Measurements from ENCODE around the gene UBE2M. TPM values are rescaled to one million over a fixed set of nuclear protein-coding genes. Genes with fewer than 3 reads are reported as not detected.

Gene UBE2M
- total RNA-seq, 4 donors from 2014 or later: 18.4 to 38.2 (median 29.4) TPM

- Histone ChIP-seq H3K36me3 (peaks cover 8 to 75% (median 42%) of the 10 kb centered on the region in 3 donors), H3K4me3 (no peak overlapping the region), H3K9me3 (no peaks in the 10 kb centered on the region), H3K4me1 (peaks cover 0 to 50% (median 32%) of the 10 kb centered on the region in 4 donors), H3K27me3 (no peaks in the 10 kb centered on the region), H3K27ac (no peak overlapping the region)
- 44 to 53% methylated on average over 1 of the region's 1 CpG for WGBS, 2 donors
- no peak for DNase-seq (ENCODE audit: low spot score in 2 of 2)
- TF ChIP-seq POLR2A (IDR thresholded peaks at IDR 0.05) (no peak), EP300 (IDR thresholded peaks at IDR 0.05) (no peak)
- TF ChIP-seq, protein P1, sequence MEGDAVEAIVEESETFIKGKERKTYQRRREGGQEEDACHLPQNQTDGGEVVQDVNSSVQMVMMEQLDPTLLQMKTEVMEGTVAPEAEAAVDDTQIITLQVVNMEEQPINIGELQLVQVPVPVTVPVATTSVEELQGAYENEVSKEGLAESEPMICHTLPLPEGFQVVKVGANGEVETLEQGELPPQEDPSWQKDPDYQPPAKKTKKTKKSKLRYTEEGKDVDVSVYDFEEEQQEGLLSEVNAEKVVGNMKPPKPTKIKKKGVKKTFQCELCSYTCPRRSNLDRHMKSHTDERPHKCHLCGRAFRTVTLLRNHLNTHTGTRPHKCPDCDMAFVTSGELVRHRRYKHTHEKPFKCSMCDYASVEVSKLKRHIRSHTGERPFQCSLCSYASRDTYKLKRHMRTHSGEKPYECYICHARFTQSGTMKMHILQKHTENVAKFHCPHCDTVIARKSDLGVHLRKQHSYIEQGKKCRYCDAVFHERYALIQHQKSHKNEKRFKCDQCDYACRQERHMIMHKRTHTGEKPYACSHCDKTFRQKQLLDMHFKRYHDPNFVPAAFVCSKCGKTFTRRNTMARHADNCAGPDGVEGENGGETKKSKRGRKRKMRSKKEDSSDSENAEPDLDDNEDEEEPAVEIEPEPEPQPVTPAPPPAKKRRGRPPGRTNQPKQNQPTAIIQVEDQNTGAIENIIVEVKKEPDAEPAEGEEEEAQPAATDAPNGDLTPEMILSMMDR (IDR thresholded peaks at IDR 0.05): no peak
Measured at GRCh38 chr19:58551123-58551497, 7.3 kb downstream of the UBE2M start.

DNA sequence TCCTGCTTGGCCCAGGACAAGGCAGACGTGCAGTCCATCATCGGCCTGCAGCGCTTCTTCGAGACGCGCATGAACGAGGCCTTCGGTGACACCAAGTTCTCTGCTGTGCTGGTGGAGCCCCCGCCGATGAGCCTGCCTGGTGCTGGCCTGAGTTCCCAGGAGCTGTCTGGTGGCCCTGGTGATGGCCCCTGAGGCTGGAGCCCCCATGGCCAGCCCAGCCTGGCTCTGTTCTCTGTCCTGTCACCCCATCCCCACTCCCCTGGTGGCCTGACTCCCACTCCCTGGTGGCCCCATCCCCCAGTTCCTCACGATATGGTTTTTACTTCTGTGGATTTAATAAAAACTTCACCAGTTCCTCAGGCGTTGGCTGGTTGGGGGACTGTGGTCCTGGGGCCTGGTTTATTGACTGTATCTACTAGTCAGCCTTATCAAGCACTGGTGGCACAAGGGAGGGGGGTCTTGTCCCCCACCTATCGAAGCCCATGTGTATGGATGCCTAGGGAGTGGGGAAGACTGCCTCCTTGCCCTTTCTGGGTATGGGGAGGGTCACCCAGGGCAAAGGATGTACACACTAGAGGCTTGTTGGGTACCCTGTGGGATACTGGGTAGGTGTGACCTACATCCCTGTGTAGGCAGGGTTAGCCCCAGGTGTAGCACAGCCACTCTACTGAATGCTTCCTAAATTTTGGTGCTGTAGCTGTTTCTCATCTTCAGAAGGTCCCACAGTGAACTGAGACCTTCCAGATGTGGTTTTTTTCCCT is 7.9 kb downstream of the UBE2M start:
- Histone ChIP-seq H3K4me3 (no peak overlapping the region), H3K9me3 (no peaks in the 10 kb centered on the region), H3K36me3 (peaks cover 8 to 74% (median 42%) of the 10 kb centered on the region in 3 donors), H3K4me1 (peaks cover 0 to 50% (median 32%) of the 10 kb centered on the region in 4 donors), H3K27me3 (no peaks in the 10 kb centered on the region), H3K27ac (no peak overlapping the region)
- TF ChIP-seq, protein P1 (IDR thresholded peaks at IDR 0.05): no peak
- TF ChIP-seq POLR2A (IDR thresholded peaks at IDR 0.05): no peak
- no peak for TF ChIP-seq EP300 (IDR thresholded peaks at IDR 0.05)
- 79 to 85% methylated on average over 10 to 13 of the region's 13 CpGs for WGBS, 2 donors
- no peak for DNase-seq (ENCODE audit: low spot score in 2 of 2)

DNA sequence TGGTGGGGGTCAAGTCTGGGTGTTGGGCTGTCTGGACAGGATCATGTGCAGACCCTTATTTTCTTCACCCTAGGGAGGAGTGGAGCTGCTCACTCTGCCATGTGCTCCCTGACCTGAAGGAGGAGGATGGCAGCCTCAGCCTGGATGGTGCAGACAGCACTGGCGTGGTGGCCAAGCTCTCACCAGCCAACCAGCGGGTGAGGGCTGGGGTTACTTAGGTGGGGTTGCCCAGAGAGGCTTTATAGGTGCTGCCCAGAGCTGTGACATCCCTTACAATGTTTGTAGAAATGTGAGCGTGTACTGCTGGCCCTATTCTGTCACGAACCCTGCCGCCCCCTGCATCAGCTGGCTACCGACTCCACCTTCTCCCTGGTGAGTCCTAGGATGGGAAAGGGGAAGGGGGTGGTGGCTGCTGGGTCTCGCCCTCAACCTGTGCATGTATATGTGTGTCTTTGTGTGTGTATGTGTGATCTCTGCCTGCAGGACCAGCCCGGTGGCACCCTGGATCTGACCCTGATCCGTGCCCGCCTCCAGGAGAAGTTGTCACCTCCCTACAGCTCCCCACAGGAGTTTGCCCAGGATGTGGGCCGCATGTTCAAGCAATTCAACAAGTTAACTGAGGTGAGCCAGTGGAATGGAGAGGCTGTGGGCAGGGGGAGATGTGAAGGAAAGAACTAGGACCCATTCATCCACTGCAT is 8.6 kb downstream of the UBE2M start:
- TF ChIP-seq POLR2A (IDR thresholded peaks at IDR 0.05) (no peak), EP300 (IDR thresholded peaks at IDR 0.05) (no peak)
- TF ChIP-seq, protein P1 (IDR thresholded peaks at IDR 0.05): no peak
- H3K27ac ChIP-seq: no peak overlapping the region
- no peaks in the 10 kb centered on the region for H3K9me3 ChIP-seq
- no peak overlapping the region for H3K4me3 ChIP-seq
- DNase-seq (ENCODE audit: low spot score in 2 of 2): no peak
- WGBS, 2 donors: 82 to 86% methylated on average over 10 to 11 of the region's 11 CpGs
- H3K4me1 ChIP-seq: peaks cover 0 to 50% (median 32%) of the 10 kb centered on the region in 4 donors
- no peaks in the 10 kb centered on the region for H3K27me3 ChIP-seq
- H3K36me3 ChIP-seq: peaks cover 8 to 74% (median 42%) of the 10 kb centered on the region in 3 donors

DNA sequence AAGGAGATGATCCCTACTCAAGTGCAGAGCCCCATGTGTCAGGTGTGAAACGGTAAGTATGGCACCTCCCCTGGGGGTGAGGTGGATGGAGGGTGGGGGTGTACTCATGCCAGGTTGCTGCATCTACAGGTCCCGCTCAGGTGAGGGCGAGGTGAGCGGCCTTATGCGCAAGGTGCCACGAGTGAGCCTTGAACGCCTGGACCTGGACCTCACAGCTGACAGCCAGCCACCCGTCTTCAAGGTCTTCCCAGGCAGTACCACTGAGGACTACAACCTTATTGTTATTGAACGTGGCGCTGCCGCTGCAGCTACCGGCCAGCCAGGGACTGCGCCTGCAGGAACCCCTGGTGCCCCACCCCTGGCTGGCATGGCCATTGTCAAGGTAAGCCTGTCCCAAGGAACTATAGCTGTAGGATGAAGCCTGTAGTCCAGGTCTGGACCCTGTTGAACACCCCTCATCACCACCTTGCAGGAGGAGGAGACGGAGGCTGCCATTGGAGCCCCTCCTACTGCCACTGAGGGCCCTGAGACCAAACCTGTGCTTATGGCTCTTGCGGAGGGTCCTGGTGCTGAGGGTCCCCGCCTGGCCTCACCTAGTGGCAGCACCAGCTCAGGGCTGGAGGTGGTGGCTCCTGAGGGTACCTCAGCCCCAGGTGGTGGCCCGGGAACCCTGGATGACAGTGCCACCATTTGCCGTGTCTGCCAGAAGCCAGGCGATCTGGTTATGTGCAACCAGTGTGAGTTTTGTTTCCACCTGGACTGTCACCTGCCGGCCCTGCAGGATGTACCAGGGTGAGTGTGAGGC is 9.3 kb downstream of the UBE2M start:
- Histone ChIP-seq H3K27me3 (no peaks in the 10 kb centered on the region), H3K36me3 (peaks cover 8 to 74% (median 42%) of the 10 kb centered on the region in 3 donors), H3K4me3 (no peak overlapping the region), H3K27ac (no peak overlapping the region), H3K4me1 (peaks cover 0 to 47% (median 29%) of the 10 kb centered on the region in 4 donors), H3K9me3 (no peaks in the 10 kb centered on the region)
- WGBS, 2 donors: 83 to 94% methylated on average over 10 to 18 of the region's 20 CpGs
- no peak for TF ChIP-seq POLR2A (IDR thresholded peaks at IDR 0.05)
- no peak for TF ChIP-seq EP300 (IDR thresholded peaks at IDR 0.05)
- TF ChIP-seq, protein P1 (IDR thresholded peaks at IDR 0.05): no peak
- DNase-seq (ENCODE audit: low spot score in 2 of 2): no peak
